Measurements from ENCODE around the gene ZHX3.

Gene ZHX3

GRCh38 chr20:41317546-41318270, at the start of gene ZHX3:
Gene ZHX3, minus strand, starts transcription at chr20:41317731. Its CDS starts 112,815 bp downstream, at chr20:41204916.
- no peak for TF ChIP-seq CTCF (conservative IDR thresholded peaks at IDR 0.05; ENCODE audit: low read depth, low read length)
- peak; percentile 81 for DNase-seq (ENCODE audit: low read depth)
- peak within 1 kb of the TSS; percentile 81 for H3K4me3 ChIP-seq (ENCODE audit: low read length)

GRCh38 chr20:41367393-41367695, 49.8 kb upstream of the ZHX3 start:
- no peak overlapping the region for H3K4me3 ChIP-seq (ENCODE audit: low read length)
- no peak for DNase-seq (ENCODE audit: low read depth)
- no peak for TF ChIP-seq CTCF (conservative IDR thresholded peaks at IDR 0.05; ENCODE audit: low read depth, low read length)

- peak within 1 kb of the TSS; percentile 37 for H3K4me3 ChIP-seq (ENCODE audit: low read length)
- no peak for TF ChIP-seq CTCF (conservative IDR thresholded peaks at IDR 0.05; ENCODE audit: low read depth, low read length)
- DNase-seq (ENCODE audit: low read depth) = no peak
Observed at GRCh38 chr20:41366546-41367392, 49.2 kb upstream of the ZHX3 start, which contains the start of gene EMILIN3. Gene EMILIN3, minus strand, starts transcription at chr20:41366818. Its CDS starts 184 bp downstream, at chr20:41366634.

GRCh38 chr20:41365777-41366545, 48.4 kb upstream of the ZHX3 start:
- H3K4me3 ChIP-seq (ENCODE audit: low read length) = peak overlapping the region; percentile 26
- no peak for TF ChIP-seq CTCF (conservative IDR thresholded peaks at IDR 0.05; ENCODE audit: low read depth, low read length)
- DNase-seq (ENCODE audit: low read depth) = no peak

GRCh38 chr20:41364967-41365765, 47.6 kb upstream of the ZHX3 start:
- DNase-seq (ENCODE audit: low read depth) = no peak
- TF ChIP-seq CTCF (conservative IDR thresholded peaks at IDR 0.05; ENCODE audit: low read depth, low read length) = no peak
- H3K4me3 ChIP-seq (ENCODE audit: low read length) = peak overlapping the region; percentile 26

- TF ChIP-seq CTCF (conservative IDR thresholded peaks at IDR 0.05; ENCODE audit: low read depth, low read length) = peak; percentile 7
- no peak overlapping the region for H3K4me3 ChIP-seq (ENCODE audit: low read length)
- no peak for DNase-seq (ENCODE audit: low read depth)
Observed at GRCh38 chr20:41364236-41364855, 46.8 kb upstream of the ZHX3 start.

All from retinal pigment epithelial cell (primary cell).